Spleen (tissue), 11 donors: Measurements from ENCODE around the gene CACNA1C. TPM values are rescaled to one million over a fixed set of nuclear protein-coding genes. Genes with fewer than 3 reads are reported as not detected.

ENCODE experiments used
- DNase-seq: peaks from one replicate; pipeline ENCODE4 v3.0.0-alpha.2; 2020
- H3K27ac ChIP-seq, 8 donors: fragments of 200-600 bp; sonication (generic) in 7 of 8; 1 replicate in 4 of 8; 2 replicates in 4 of 8; pipeline versions ENCODE4 v1.5.0 to v1.8.0; 2016 to 2021; ENCODE audit warnings: inconsistent platforms in 4 of 8, mild to moderate bottlenecking in 4 of 8, moderate library complexity in 1 of 8
- H3K27me3 ChIP-seq, 7 donors: fragments of 200-600 bp; sonication (generic) in 6 of 7; replicated peaks in 1 of 7; 1 replicate in 4 of 7; 2 replicates in 3 of 7; pipeline versions ENCODE4 v1.5.0 to v1.8.0; 2016 to 2021; ENCODE audit warnings: inconsistent platforms in 3 of 7, mild to moderate bottlenecking in 1 of 7
- H3K36me3 ChIP-seq, 6 donors: fragments of 200-600 bp; sonication (generic) in 5 of 6; 1 replicate in 4 of 6; 2 replicates in 2 of 6; pipeline versions ENCODE4 v1.5.0 to v1.8.0; 2016 to 2021; ENCODE audit warnings: inconsistent platforms in 2 of 6
- H3K4me1 ChIP-seq, 6 donors: fragments of 200-600 bp; sonication (generic) in 5 of 6; 1 replicate in 3 of 6; 2 replicates in 3 of 6; pipeline versions ENCODE4 v1.5.0 to v1.8.0; 2016 to 2021; ENCODE audit warnings: inconsistent platforms in 3 of 6
- H3K4me3 ChIP-seq, 8 donors: fragments of 200-600 bp; sonication (generic) in 7 of 8; 1 replicate in 4 of 8; 2 replicates in 4 of 8; pipeline versions ENCODE4 v1.5.0 to v1.8.0; 2016 to 2021; ENCODE audit warnings: inconsistent platforms in 4 of 8, mild to moderate bottlenecking in 4 of 8, moderate library complexity in 2 of 8
- H3K9me3 ChIP-seq, 8 donors: fragments of 200-600 bp; sonication (generic) in 7 of 8; 1 replicate in 4 of 8; 2 replicates in 4 of 8; pipeline versions ENCODE4 v1.5.0 to v1.8.0; 2016 to 2021; ENCODE audit warnings: inconsistent platforms in 4 of 8
- POLR2A ChIP-seq, 3 donors: fragments of 450-650 bp; IDR thresholded peaks; one replicate each; pipeline ENCODE4 v1.5.1; 2017; ENCODE audit warnings: antibody characterized with exemption in 3 of 3, mild to moderate bottlenecking in 1 of 3
- POLR2AphosphoS5 ChIP-seq, 3 donors: sonication (generic); formaldehyde crosslinking; IDR thresholded peaks; one replicate each; pipeline ENCODE4 v1.5.1; 2017; ENCODE audit warnings: antibody characterized with exemption in 3 of 3
- WGBS, 5 donors: extraction: QIAGEN DNeasy Blood & Tissue Kit in 3 of 5; methylation state at CpG; one replicate each; pipeline versions ENCODE4 v1.1.5 to v1.1.7; 2013 to 2018; 5-methylcytosine and 5-hydroxymethylcytosine counted together
- intact Hi-C: fragments of 100-400 bp; cut with DNase I; formaldehyde crosslinking; loops from one replicate; pipeline ENCODE4 v1.15.0; 2023; ENCODE audit warnings: low total_unique reads
- polyA plus RNA-seq, 3 donors: library from polyadenylated mRNA; stranded (reverse); fragments of 200-250 nt; gene quantifications; one replicate each; pipeline ENCODE4 v1.2.1, GENCODE V29; 2013
- total RNA-seq, 7 donors: library from RNA; depleted of rRNA in 3 of 7; stranded (reverse); fragments of >200 nt in 3 of 7; fragmentation: NEBNext Ultra II Directional in 4 of 7; extraction: Animal tissue kit (Norgen Biotek cat#: 25700) in 4 of 7; gene quantifications; one replicate each; pipeline versions ENCODE4 v1.1.0 to v1.2.1, GENCODE V29; 2016 to 2021
- TF ChIP-seq, protein P1 (sequence below), 11 experiments: fragments of 200-600 bp in 7 of 11; fragments of 450-650 bp in 4 of 11; sonication (generic) in 4 of 11; IDR thresholded peaks in 8 of 11; conservative IDR thresholded peaks in 3 of 11; 1 replicate in 7 of 11; 2 replicates in 4 of 11; pipeline versions ENCODE4 v1.4.0 to v1.8.0; 2016 to 2021; ENCODE audit warnings: antibody characterized with exemption in 11 of 11, inconsistent platforms in 4 of 11, mild to moderate bottlenecking in 1 of 11
- donor health status: healthy with polysubstance abuse.
- donor health status: DM: no; HTN: no; CAD: no; lungs with moderate emphysema.
- donor health status: DM: no; HTN: no; CAD: no.
- donor health status: Bipolar disorder and iron deficiency.
- donor health status: healthy.
- donor health status: DM: no; HTN: no; CAD: no.
- donor health status: DM: yes; HTN: yes; CAD: no.

Gene CACNA1C
- total and polyA plus RNA-seq, 10 donors = 0.67 to 27.6 (median 18.4) TPM

DNA sequence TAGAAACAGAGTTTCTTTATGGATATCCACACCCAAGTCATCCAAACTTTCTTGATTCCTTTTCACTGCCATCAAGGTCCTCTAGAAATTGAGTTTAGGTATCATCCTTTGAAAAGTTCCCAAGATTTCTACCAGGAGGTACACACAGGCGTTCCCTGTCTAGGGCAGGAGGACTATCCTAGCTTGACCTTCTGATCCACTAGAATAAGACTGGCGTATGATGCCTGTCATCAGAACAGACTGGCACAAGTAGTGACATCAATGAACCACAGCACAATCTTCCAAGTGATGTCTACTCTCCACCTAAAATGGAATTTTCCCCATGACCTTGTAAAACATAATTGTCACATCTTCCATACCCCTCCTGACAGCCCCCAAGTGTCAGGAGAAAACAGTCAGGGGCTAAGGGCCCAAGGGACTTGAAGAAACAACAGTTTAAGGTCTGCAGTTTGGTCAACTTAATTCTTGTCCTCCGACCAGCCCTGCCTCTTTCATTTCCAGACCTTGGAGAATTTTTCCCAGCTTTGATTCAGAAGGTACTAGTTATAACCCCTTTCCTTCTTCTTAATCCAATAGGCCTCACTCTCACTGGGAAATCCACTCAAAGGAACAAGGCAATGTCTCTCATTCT, 641.3 kb downstream of the CACNA1C start:
- intact Hi-C loops = no loop called here
- 91 to 99% (median 94%) methylated on average over 3 of the region's 3 CpGs for WGBS, 5 donors
- no peak for TF ChIP-seq POLR2AphosphoS5 (IDR thresholded peaks at IDR 0.05)
- TF ChIP-seq, protein P1, sequence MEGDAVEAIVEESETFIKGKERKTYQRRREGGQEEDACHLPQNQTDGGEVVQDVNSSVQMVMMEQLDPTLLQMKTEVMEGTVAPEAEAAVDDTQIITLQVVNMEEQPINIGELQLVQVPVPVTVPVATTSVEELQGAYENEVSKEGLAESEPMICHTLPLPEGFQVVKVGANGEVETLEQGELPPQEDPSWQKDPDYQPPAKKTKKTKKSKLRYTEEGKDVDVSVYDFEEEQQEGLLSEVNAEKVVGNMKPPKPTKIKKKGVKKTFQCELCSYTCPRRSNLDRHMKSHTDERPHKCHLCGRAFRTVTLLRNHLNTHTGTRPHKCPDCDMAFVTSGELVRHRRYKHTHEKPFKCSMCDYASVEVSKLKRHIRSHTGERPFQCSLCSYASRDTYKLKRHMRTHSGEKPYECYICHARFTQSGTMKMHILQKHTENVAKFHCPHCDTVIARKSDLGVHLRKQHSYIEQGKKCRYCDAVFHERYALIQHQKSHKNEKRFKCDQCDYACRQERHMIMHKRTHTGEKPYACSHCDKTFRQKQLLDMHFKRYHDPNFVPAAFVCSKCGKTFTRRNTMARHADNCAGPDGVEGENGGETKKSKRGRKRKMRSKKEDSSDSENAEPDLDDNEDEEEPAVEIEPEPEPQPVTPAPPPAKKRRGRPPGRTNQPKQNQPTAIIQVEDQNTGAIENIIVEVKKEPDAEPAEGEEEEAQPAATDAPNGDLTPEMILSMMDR (IDR thresholded peaks at IDR 0.05 in 8 of 11, conservative IDR thresholded peaks at IDR 0.05 in 3 of 11) = no peak
- TF ChIP-seq POLR2A (IDR thresholded peaks at IDR 0.05) = no peak
- Histone ChIP-seq H3K4me1 (peaks cover 0 to 35% (median 26%) of the 10 kb centered on the region in 6 donors), H3K27ac (no peak overlapping the region), H3K36me3 (peaks cover 0 to 3% (median 0%) of the 10 kb centered on the region in 6 donors), H3K9me3 (no peaks in the 10 kb centered on the region), H3K27me3 (peaks cover 0 to 35% (median 0%) of the 10 kb centered on the region in 7 donors), H3K4me3 (no peak overlapping the region)
- DNase-seq = no peak

DNA sequence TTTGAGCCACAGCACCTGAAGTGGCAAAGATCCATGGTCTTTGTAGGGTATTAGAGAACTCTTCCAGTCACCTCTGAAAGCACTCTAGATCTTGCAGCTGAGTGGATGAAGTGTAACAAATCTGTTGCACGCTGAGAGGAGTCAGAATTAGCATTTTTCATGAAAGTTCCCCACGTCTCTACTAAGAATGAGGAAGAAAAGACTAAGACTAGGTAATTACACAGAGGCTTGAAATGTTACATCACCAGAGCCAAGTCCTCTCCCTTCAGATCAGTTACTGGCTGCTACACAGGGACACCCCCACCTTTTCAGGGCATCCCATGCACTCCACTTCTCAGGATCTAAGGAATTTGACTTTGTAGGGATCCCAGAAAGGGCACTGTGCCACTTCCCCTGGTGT, 643.3 kb downstream of the CACNA1C start:
- 30 to 60% (median 37%) methylated on average over 2 of the region's 2 CpGs for WGBS, 5 donors
- no peak for TF ChIP-seq POLR2A (IDR thresholded peaks at IDR 0.05)
- no peak for TF ChIP-seq POLR2AphosphoS5 (IDR thresholded peaks at IDR 0.05)
- TF ChIP-seq, protein P1 (IDR thresholded peaks at IDR 0.05 in 8 of 11, conservative IDR thresholded peaks at IDR 0.05 in 3 of 11) = no peak
- no peak overlapping the region for H3K4me3 ChIP-seq
- H3K9me3 ChIP-seq = no peaks in the 10 kb centered on the region
- intact Hi-C loops = no loop called here
- no peak overlapping the region for H3K27ac ChIP-seq
- H3K27me3 ChIP-seq = peaks cover 0 to 32% (median 0%) of the 10 kb centered on the region in 7 donors
- peaks cover 0 to 22% (median 13%) of the 10 kb centered on the region in 6 donors for H3K4me1 ChIP-seq
- DNase-seq = no peak
- no peaks in the 10 kb centered on the region for H3K36me3 ChIP-seq

DNA sequence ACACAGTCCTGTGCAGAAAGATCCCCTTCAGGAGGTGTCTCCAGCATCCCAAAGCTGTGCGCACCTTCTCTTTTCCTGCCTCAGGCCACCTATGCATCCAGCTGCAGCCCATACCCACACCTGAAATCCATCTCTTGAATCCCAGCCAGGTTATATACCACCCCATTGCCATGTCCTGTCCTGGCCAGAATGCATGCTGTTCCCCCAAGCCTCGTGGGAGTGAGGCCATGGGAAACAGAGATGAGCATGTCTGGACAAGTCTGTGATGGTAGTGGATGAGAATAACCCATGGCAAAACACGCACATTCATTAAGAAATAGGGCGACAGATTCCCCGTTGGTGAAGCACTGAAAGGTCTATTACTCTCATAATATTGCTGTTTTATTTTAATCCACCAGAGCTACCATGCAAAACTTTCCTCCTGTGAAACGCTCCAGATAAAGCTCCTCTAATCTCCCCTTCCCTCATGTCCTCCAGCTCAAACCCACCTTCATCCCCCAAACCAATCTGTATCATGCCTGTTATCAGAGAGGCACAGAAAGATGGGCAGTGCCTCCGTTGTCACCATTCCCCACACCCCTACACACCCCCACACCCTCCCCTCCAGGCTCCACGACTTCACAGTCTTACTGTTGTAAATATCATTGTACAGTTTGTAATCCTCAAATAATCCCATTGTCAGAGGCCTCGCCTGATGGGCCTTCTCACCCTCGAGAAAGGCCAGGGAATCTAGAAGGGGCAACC, 644.4 kb downstream of the CACNA1C start:
- TF ChIP-seq POLR2A (IDR thresholded peaks at IDR 0.05) (no peak), POLR2AphosphoS5 (IDR thresholded peaks at IDR 0.05) (no peak)
- TF ChIP-seq, protein P1 (IDR thresholded peaks at IDR 0.05 in 8 of 11, conservative IDR thresholded peaks at IDR 0.05 in 3 of 11) = no peak
- H3K27ac ChIP-seq = no peak overlapping the region
- intact Hi-C loops = no loop called here
- H3K36me3 ChIP-seq = no peaks in the 10 kb centered on the region
- no peak for DNase-seq
- peaks cover 0 to 11% (median 7%) of the 10 kb centered on the region in 6 donors for H3K4me1 ChIP-seq
- WGBS, 5 donors = 79 to 86% (median 81%) methylated on average over 10 of the region's 10 CpGs
- no peaks in the 10 kb centered on the region for H3K9me3 ChIP-seq
- peaks cover 0 to 27% (median 0%) of the 10 kb centered on the region in 7 donors for H3K27me3 ChIP-seq
- H3K4me3 ChIP-seq = no peak overlapping the region

DNA sequence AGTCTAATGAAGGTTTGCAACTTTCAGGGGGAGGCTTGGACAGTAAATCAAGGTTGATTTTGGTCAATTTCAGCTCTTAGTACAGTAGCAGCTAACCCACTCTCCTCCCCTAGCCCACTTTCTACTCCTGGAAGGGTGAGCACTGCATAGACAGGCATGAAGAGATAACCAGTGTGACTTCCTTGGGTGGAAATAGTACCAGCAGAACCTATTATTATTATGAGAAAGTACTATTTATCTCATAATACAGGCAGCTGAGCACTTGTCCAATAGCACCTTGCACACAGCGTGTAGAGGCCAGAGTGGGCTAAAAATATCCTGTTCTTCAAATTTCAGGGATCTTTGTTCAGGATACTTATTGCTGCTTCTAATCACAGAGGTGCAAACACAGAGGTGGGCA, 645.8 kb downstream of the CACNA1C start:
- TF ChIP-seq POLR2A (IDR thresholded peaks at IDR 0.05) = no peak
- TF ChIP-seq, protein P1 (IDR thresholded peaks at IDR 0.05 in 8 of 11, conservative IDR thresholded peaks at IDR 0.05 in 3 of 11) = no peak
- TF ChIP-seq POLR2AphosphoS5 (IDR thresholded peaks at IDR 0.05) = no peak
- Histone ChIP-seq H3K4me1 (no peaks in the 10 kb centered on the region), H3K36me3 (no peaks in the 10 kb centered on the region), H3K9me3 (no peaks in the 10 kb centered on the region), H3K4me3 (no peak overlapping the region), H3K27me3 (peaks cover 0 to 27% (median 0%) of the 10 kb centered on the region in 7 donors), H3K27ac (no peak overlapping the region)
- no peak for DNase-seq
- intact Hi-C loops = no loop called here
- WGBS, 5 donors = 73 to 90% (median 80%) methylated on average over 1 of the region's 1 CpG
